CD4-positive, alpha-beta T cell (primary cell): ENCODE results near the gene NR1H4. TPM values are rescaled to one million over a fixed set of nuclear protein-coding genes. Genes with fewer than 3 reads are reported as not detected.

Experiments
- ATAC-seq: fragments of 200-7000 bp; cut with Tn5 transposase; one replicate; pipeline ENCODE4 v1.10.0; 2022; ENCODE audit warnings: mild to moderate bottlenecking; ENCODE audit not compliant: poor library complexity
- CTCF ChIA-PET: fragments of 350-600 bp; sonication (Branson Sonifier 250); formaldehyde crosslinking; loops from one replicate; lab custom pipeline; 2021; ENCODE audit warnings: antibody characterized with exemption, inconsistent platforms; lab: Charles Lee
- POLR2A ChIA-PET: fragments of 350-600 bp; sonication (Branson Sonifier 250); formaldehyde crosslinking; loops from one replicate; lab custom pipeline; 2021; ENCODE audit warnings: antibody characterized with exemption, inconsistent platforms; lab: Charles Lee
- DNase-seq, 14 experiments: peaks; one replicate each; pipeline ENCODE4 v3.0.0-alpha.2; 2013 to 2020; ENCODE audit warnings: mixed read lengths in 2 of 14
- H3K27ac ChIP-seq, 2 donors: one replicate each; pipeline versions ENCODE4 v1.5.1 to v1.7.0; 2013; ENCODE audit warnings: low read length in 2 of 2, low read depth in 1 of 2, mild to moderate bottlenecking in 1 of 2
- H3K27me3 ChIP-seq, 2 experiments: 1 replicate in 1 of 2; 2 replicates in 1 of 2; pipeline versions ENCODE4 v1.6.1 to v1.7.0; 2013; ENCODE audit warnings: low read length in 2 of 2, control low read depth in 1 of 2, mild to moderate bottlenecking in 1 of 2, moderate library complexity in 1 of 2; ENCODE audit not compliant: insufficient read depth in 2 of 2, control insufficient read depth in 1 of 2
- H3K36me3 ChIP-seq: one replicate; pipeline ENCODE4 v1.6.1; 2013; ENCODE audit warnings: low read length, control low read depth; ENCODE audit not compliant: insufficient read depth
- H3K4me1 ChIP-seq: one replicate; pipeline ENCODE4 v1.6.1; 2013; ENCODE audit warnings: low read length, control low read depth; ENCODE audit not compliant: insufficient read depth
- H3K4me3 ChIP-seq: one replicate; pipeline ENCODE4 v1.5.1; 2013; ENCODE audit warnings: mild to moderate bottlenecking, low read length, moderate library complexity
- H3K9me3 ChIP-seq, 2 experiments: 1 replicate in 1 of 2; 2 replicates in 1 of 2; pipeline versions ENCODE4 v1.6.1 to v1.7.0; 2013; ENCODE audit warnings: low read length in 2 of 2, mild to moderate bottlenecking in 2 of 2, control low read depth in 1 of 2, moderate library complexity in 1 of 2; ENCODE audit not compliant: control insufficient read depth in 1 of 2, insufficient read depth in 1 of 2
- H3K27ac Mint-ChIP-seq: one replicate; pipeline ENCODE4 v1.8.0; 2020; ENCODE audit warnings: mixed read lengths
- H3K27me3 Mint-ChIP-seq: one replicate; pipeline ENCODE4 v1.8.0; 2021; ENCODE audit warnings: mixed read lengths
- H3K36me3 Mint-ChIP-seq: one replicate; pipeline ENCODE4 v1.8.0; 2021; ENCODE audit warnings: low read depth, mixed read lengths
- H3K4me1 Mint-ChIP-seq: one replicate; pipeline ENCODE4 v1.8.0; 2021; ENCODE audit warnings: low read depth, mixed read lengths
- H3K4me3 Mint-ChIP-seq: one replicate; pipeline ENCODE4 v1.8.0; 2020; ENCODE audit warnings: mild to moderate bottlenecking, mixed read lengths
- H3K9me3 Mint-ChIP-seq: one replicate; pipeline ENCODE4 v1.8.0; 2020; ENCODE audit warnings: mixed read lengths
- intact Hi-C, 2 experiments: fragments of 100-400 bp; cut with DNase I in 1 of 2; cut with micrococcal nuclease in 1 of 2; formaldehyde crosslinking; loops; one replicate each; pipeline versions ENCODE4 v1.15.1 to v1.9.0; 2023 to 2025; cut with DNase I, micrococcal nuclease
- total RNA-seq, 174 experiments: library from RNA in 2 of 174; stranded (reverse) in 2 of 174; gene quantifications; one replicate each; pipeline ENCODE4 v1.2.3 and lab custom pipeline; 2021 to 2026
- TF ChIP-seq, protein P1 (sequence below): fragments of 200-600 bp; IDR thresholded peaks from one replicate; pipeline ENCODE4 v1.8.0; 2022; ENCODE audit warnings: antibody characterized with exemption, mild to moderate bottlenecking

The NR1H4 gene
- total RNA-seq, 2 experiments from 2014 or later, result not detected

DNA sequence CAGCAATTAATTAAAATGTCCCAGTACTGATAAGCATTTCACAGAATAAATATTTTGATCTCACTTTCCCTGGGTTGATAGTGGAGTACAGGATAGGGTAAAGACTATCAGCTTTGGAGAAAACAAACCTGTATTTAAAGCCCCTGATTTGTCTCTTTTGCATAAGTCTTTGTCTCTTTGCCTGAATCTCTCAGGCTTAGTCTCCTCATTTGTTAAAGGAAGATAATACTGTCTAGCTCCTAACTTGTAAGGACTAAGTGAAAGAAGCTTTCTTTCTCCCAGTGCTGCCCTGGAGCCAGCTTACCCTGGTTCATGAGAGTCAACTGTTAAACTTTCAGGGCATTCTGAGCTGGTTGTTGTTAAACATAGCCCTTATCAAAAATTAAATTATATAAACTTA lies 5.5 kb upstream of the NR1H4 start:
- no peak for DNase-seq
- intact Hi-C loops, result no loop called here
- no peaks in the 10 kb centered on the region for H3K9me3 Mint-ChIP-seq
- no peak overlapping the region for H3K4me3 Mint-ChIP-seq
- H3K27ac Mint-ChIP-seq, result no peak overlapping the region
- TF ChIP-seq, protein P1, sequence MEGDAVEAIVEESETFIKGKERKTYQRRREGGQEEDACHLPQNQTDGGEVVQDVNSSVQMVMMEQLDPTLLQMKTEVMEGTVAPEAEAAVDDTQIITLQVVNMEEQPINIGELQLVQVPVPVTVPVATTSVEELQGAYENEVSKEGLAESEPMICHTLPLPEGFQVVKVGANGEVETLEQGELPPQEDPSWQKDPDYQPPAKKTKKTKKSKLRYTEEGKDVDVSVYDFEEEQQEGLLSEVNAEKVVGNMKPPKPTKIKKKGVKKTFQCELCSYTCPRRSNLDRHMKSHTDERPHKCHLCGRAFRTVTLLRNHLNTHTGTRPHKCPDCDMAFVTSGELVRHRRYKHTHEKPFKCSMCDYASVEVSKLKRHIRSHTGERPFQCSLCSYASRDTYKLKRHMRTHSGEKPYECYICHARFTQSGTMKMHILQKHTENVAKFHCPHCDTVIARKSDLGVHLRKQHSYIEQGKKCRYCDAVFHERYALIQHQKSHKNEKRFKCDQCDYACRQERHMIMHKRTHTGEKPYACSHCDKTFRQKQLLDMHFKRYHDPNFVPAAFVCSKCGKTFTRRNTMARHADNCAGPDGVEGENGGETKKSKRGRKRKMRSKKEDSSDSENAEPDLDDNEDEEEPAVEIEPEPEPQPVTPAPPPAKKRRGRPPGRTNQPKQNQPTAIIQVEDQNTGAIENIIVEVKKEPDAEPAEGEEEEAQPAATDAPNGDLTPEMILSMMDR, result no peak
- Histone ChIP-seq H3K4me1 (no peaks in the 10 kb centered on the region), H3K27ac (no peak overlapping the region), H3K27me3 (no peaks in the 10 kb centered on the region), H3K36me3 (no peaks in the 10 kb centered on the region), H3K4me3 (no peak overlapping the region), H3K9me3 (no peaks in the 10 kb centered on the region)
- POLR2A ChIA-PET, result no interaction called here
- CTCF ChIA-PET, result interaction anchor here (1.2 kb wide), 1 partner anchor 12 kb away, joined by 4 read pairs; no protein-coding TSS in a partner anchor
- H3K27me3 Mint-ChIP-seq, result peaks cover 14% of the 10 kb centered on the region
- H3K36me3 Mint-ChIP-seq, result no peaks in the 10 kb centered on the region
- ATAC-seq, result no peak
- no peaks in the 10 kb centered on the region for H3K4me1 Mint-ChIP-seq

DNA sequence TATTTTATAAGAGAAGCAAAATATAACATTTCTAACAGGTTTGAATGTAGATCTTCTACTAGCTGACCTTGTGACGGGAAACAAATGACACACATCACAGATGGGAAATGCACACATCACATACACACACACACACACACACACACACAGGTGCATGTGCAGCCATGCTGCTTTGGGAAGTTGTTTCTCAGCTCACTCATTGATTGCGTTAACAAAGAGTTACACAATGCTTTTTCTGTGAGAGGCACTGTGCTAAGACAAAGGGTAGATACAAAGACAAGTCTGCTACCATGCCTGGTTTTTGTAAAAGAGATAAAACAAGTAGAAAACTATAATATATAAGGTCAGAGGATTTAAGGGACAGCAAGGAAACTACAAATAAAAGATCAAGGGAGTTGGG lies 1.3 kb upstream of the NR1H4 start:
- Mint-ChIP-seq H3K27ac (no peak overlapping the region), H3K4me1 (no peaks in the 10 kb centered on the region), H3K27me3 (peaks cover 17% of the 10 kb centered on the region), H3K36me3 (no peaks in the 10 kb centered on the region), H3K4me3 (no peak overlapping the region), H3K9me3 (no peaks in the 10 kb centered on the region)
- TF ChIP-seq, protein P1, result no peak
- no peaks in the 10 kb centered on the region for H3K36me3 ChIP-seq
- no peak overlapping the region for H3K27ac ChIP-seq
- intact Hi-C loops, result no loop called here
- no peaks in the 10 kb centered on the region for H3K9me3 ChIP-seq
- no peak overlapping the region for H3K4me3 ChIP-seq
- H3K4me1 ChIP-seq, result no peaks in the 10 kb centered on the region
- ChIA-PET CTCF (no interaction called here), POLR2A (no interaction called here)
- DNase-seq, result no peak
- no peak for ATAC-seq
- no peaks in the 10 kb centered on the region for H3K27me3 ChIP-seq

DNA sequence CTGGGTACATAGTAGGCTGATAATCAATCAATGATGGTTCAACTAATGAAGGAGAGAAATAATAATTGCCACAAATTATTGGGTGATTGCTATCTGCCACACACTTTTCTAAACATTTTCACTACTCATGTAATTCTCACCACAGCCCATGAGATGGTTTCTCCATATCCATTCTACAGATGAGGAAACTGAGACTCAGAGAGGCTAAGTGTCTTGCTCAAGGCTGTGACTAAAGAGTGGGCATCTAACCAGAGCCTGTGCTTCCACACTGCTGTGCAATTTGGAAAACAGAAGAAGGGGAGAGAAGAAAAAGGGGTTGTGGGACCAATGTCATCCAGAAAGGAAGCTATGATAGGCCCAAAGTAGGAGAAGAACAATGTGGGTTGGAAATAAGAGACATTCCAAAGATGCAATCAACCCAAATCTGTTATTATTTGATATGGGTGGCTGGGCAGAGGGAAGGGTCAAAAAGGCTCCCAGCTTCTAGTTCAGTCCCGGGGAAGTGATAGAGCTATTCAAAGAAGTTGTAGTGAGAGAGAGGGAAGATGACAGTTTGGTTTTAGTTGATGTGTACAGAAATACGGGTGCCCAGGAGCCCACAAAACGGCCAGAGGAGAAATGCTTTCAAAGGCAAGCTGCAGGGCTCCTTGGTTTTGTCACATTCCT lies 483 bp upstream of the NR1H4 start:
- ATAC-seq, result no peak
- Mint-ChIP-seq H3K4me1 (no peaks in the 10 kb centered on the region), H3K9me3 (no peaks in the 10 kb centered on the region), H3K36me3 (no peaks in the 10 kb centered on the region), H3K27ac (no peak overlapping the region), H3K4me3 (no peak overlapping the region), H3K27me3 (peaks cover 17% of the 10 kb centered on the region)
- CTCF ChIA-PET, result no interaction called here
- no peak for DNase-seq
- no peaks in the 10 kb centered on the region for H3K9me3 ChIP-seq
- TF ChIP-seq, protein P1, result no peak
- no peaks in the 10 kb centered on the region for H3K27me3 ChIP-seq
- intact Hi-C loops, result no loop called here
- no peaks in the 10 kb centered on the region for H3K4me1 ChIP-seq
- POLR2A ChIA-PET, result no interaction called here
- no peak overlapping the region for H3K4me3 ChIP-seq
- no peak overlapping the region for H3K27ac ChIP-seq
- no peaks in the 10 kb centered on the region for H3K36me3 ChIP-seq
